IMR-90 (cell line): Measurements from ENCODE around the gene CDA. TPM values are rescaled to one million over a fixed set of nuclear protein-coding genes. Genes with fewer than 3 reads are reported as not detected.

Experiments used
- ATAC-seq: fragments of 200-7000 bp; cut with Tn5 transposase; 2 replicates; pipeline ENCODE4 v1.9.1; 2020; ENCODE audit warnings: low read depth, mild to moderate bottlenecking, moderate library complexity
- BruUV-seq: library from RNA; stranded (reverse); fragments of 400-500 nt; replicated peaks from 2 replicates; lab custom pipeline; 2021; lab: Mats Ljungman, UMichigan
- CTCF ChIA-PET: fragments of 300-600 bp; formaldehyde crosslinking; extraction: SDS; loops from one replicate; lab custom pipeline; 2021; ENCODE audit warnings: antibody characterized with exemption; lab: Yijun Ruan, JAX
- POLR2A ChIA-PET: fragments of 300-600 bp; sonication (Branson Sonifier 250); formaldehyde crosslinking; loops from one replicate; lab custom pipeline; 2022; ENCODE audit warnings: antibody characterized with exemption; ENCODE audit not compliant: unreplicated experiment; lab: Charles Lee
- DNase-seq: peaks from one replicate; pipeline ENCODE4 v3.0.0; 2013
- H2AFZ ChIP-seq: replicated peaks from 2 replicates; pipeline ENCODE3; 2013; ENCODE audit warnings: low read length, mild to moderate bottlenecking; ENCODE audit not compliant: poor library complexity
- H2AK5ac ChIP-seq: 2 replicates; pipeline ENCODE4 v1.6.1; 2013; ENCODE audit warnings: low read depth, low read length, inconsistent platforms
- H2AK9ac ChIP-seq: replicated peaks from 2 replicates; pipeline ENCODE3; 2013; ENCODE audit warnings: mild to moderate bottlenecking, low read depth, low read length, moderate library complexity; ENCODE audit not compliant: poor library complexity
- H2BK120ac ChIP-seq: 2 replicates; pipeline ENCODE4 v1.6.1; 2013; ENCODE audit warnings: low read depth, low read length, inconsistent platforms
- H2BK15ac ChIP-seq: 3 replicates; pipeline ENCODE4 v1.6.1; 2013; ENCODE audit warnings: low read depth, low read length, inconsistent platforms
- H2BK20ac ChIP-seq: 2 replicates; pipeline ENCODE4 v1.6.1; 2013; ENCODE audit warnings: low read depth, mild to moderate bottlenecking, inconsistent platforms, low read length, moderate library complexity
- H2BK5ac ChIP-seq: 2 replicates; pipeline ENCODE4 v1.6.1; 2013; ENCODE audit warnings: mild to moderate bottlenecking, low read depth, low read length, inconsistent platforms; ENCODE audit not compliant: poor library complexity, severe bottlenecking
- H3K14ac ChIP-seq: replicated peaks from 2 replicates; pipeline ENCODE4 v1.6.1; 2013; ENCODE audit warnings: low read depth, low read length, inconsistent platforms
- H3K18ac ChIP-seq: 2 replicates; pipeline ENCODE4 v1.6.1; 2013; ENCODE audit warnings: low read depth, low read length, control low read depth
- H3K23ac ChIP-seq: 2 replicates; pipeline ENCODE4 v1.6.1; 2013; ENCODE audit warnings: low read depth, low read length, inconsistent platforms
- H3K27ac ChIP-seq: 2 replicates; pipeline ENCODE4 v1.5.1; 2013; ENCODE audit warnings: mild to moderate bottlenecking, control low read depth, low read length; ENCODE audit not compliant: insufficient read depth
- H3K27me3 ChIP-seq: 2 replicates; pipeline ENCODE4 v1.6.1; 2013; ENCODE audit warnings: low read length; ENCODE audit not compliant: control insufficient read depth, insufficient read depth
- H3K36me3 ChIP-seq: 2 replicates; pipeline ENCODE4 v1.6.1; 2013; ENCODE audit warnings: low read length, mixed read lengths; ENCODE audit not compliant: control insufficient read depth, insufficient read depth
- H3K4ac ChIP-seq: 2 replicates; pipeline ENCODE4 v1.6.1; 2013; ENCODE audit warnings: low read depth, low read length, inconsistent platforms
- H3K4me1 ChIP-seq: 2 replicates; pipeline ENCODE4 v1.6.1; 2013; ENCODE audit warnings: low read length, mixed read lengths; ENCODE audit not compliant: control insufficient read depth, insufficient read depth
- H3K4me2 ChIP-seq: 2 replicates; pipeline ENCODE4 v1.6.1; 2013; ENCODE audit warnings: low read depth, mild to moderate bottlenecking, control low read depth, low read length, moderate library complexity
- H3K4me3 ChIP-seq: 2 replicates; pipeline ENCODE4 v1.5.1; 2013; ENCODE audit warnings: low read depth, mild to moderate bottlenecking, control low read depth, low read length, moderate library complexity; ENCODE audit not compliant: insufficient read depth
- H3K56ac ChIP-seq: 2 replicates; pipeline ENCODE4 v1.6.1; 2013; ENCODE audit warnings: low read length, inconsistent platforms; ENCODE audit not compliant: insufficient read depth; ENCODE audit errors: extremely low read depth
- H3K79me1 ChIP-seq, 2 experiments: 2 replicates each; pipeline ENCODE4 v1.6.1; 2013; ENCODE audit warnings: low read length in 2 of 2, inconsistent platforms in 1 of 2, low read depth in 1 of 2
- H3K9ac ChIP-seq: 2 replicates; pipeline ENCODE4 v1.6.1; 2013; ENCODE audit warnings: low read depth, low read length, control low read depth
- H3K9me1 ChIP-seq: 2 replicates; pipeline ENCODE4 v1.6.1; 2013; ENCODE audit warnings: low read length, inconsistent platforms; ENCODE audit not compliant: insufficient read depth
- H3K9me3 ChIP-seq: 2 replicates; pipeline ENCODE4 v1.6.1; 2013; ENCODE audit warnings: low read length; ENCODE audit not compliant: control insufficient read depth, insufficient read depth
- H4K20me1 ChIP-seq: 2 replicates; pipeline ENCODE4 v1.6.1; 2013; ENCODE audit warnings: low read length, inconsistent platforms; ENCODE audit not compliant: insufficient read depth
- H4K5ac ChIP-seq: 2 replicates; pipeline ENCODE4 v1.6.1; 2013; ENCODE audit warnings: mild to moderate bottlenecking, low read depth, low read length, control low read depth
- H4K8ac ChIP-seq, 2 experiments: 2 replicates each; pipeline ENCODE4 v1.6.1; 2013; ENCODE audit warnings: low read depth in 2 of 2, low read length in 2 of 2, control low read depth in 1 of 2, inconsistent platforms in 1 of 2
- H4K91ac ChIP-seq: 2 replicates; pipeline ENCODE4 v1.6.1; 2013; ENCODE audit warnings: low read depth, low read length, inconsistent platforms; ENCODE audit not compliant: insufficient read depth
- BHLHE40 ChIP-seq: fragments of 150-350 bp; IDR thresholded peaks from 2 replicates; pipeline ENCODE4 v1.6.1; 2016; ENCODE audit warnings: mild to moderate bottlenecking, low read depth, low read length
- CEBPB ChIP-seq: IDR thresholded peaks from 2 replicates; pipeline ENCODE4 v1.6.1; 2012; ENCODE audit warnings: low read depth, low read length, improper control_type of control experiment
- CHD1 ChIP-seq: IDR thresholded peaks from 2 replicates; pipeline ENCODE4 v1.6.1; 2012; ENCODE audit warnings: low read depth, low read length, improper control_type of control experiment
- CTCF ChIP-seq: conservative IDR thresholded peaks from 2 replicates; pipeline ENCODE4 v1.5.1; 2012; ENCODE audit warnings: mild to moderate bottlenecking, low read depth, low read length, improper control_type of control experiment
- ELK1 ChIP-seq: fragments of 150-350 bp; IDR thresholded peaks from 2 replicates; pipeline ENCODE4 v1.6.1; 2016; ENCODE audit warnings: low read depth, mild to moderate bottlenecking, low read length, moderate library complexity, borderline replicate concordance
- FOS ChIP-seq: fragments of 150-350 bp; IDR thresholded peaks from 2 replicates; pipeline ENCODE4 v1.6.1; 2016; ENCODE audit warnings: low read depth, low read length
- MAFK ChIP-seq: IDR thresholded peaks from 2 replicates; pipeline ENCODE4 v1.6.1; 2012; ENCODE audit warnings: low read depth, low read length, improper control_type of control experiment
- MAZ ChIP-seq: IDR thresholded peaks from 2 replicates; pipeline ENCODE4 v1.6.1; 2012; ENCODE audit warnings: low read depth, mild to moderate bottlenecking, low read length, improper control_type of control experiment, moderate library complexity, borderline replicate concordance
- MXI1 ChIP-seq: IDR thresholded peaks from 2 replicates; pipeline ENCODE4 v1.6.1; 2012; ENCODE audit warnings: low read depth, mild to moderate bottlenecking, low read length, moderate library complexity, borderline replicate concordance
- NFE2L2 ChIP-seq: fragments of 150-350 bp; IDR thresholded peaks from 2 replicates; pipeline ENCODE4 v1.6.1; 2016; ENCODE audit warnings: low read depth, mild to moderate bottlenecking, low read length
- POLR2A ChIP-seq: IDR thresholded peaks from 2 replicates; pipeline ENCODE4 v1.6.1; 2012; ENCODE audit warnings: mild to moderate bottlenecking, low read depth, low read length
- RAD21 ChIP-seq: IDR thresholded peaks from 2 replicates; pipeline ENCODE4 v1.6.1; 2012; ENCODE audit warnings: low read length, improper control_type of control experiment
- RCOR1 ChIP-seq: IDR thresholded peaks from 2 replicates; pipeline ENCODE4 v1.6.1; 2012; ENCODE audit warnings: mild to moderate bottlenecking, low read length, improper control_type of control experiment; ENCODE audit not compliant: insufficient replicate concordance
- RFX5 ChIP-seq: IDR thresholded peaks from 2 replicates; pipeline ENCODE4 v1.8.0; 2012; ENCODE audit warnings: low read depth, mild to moderate bottlenecking, low read length, moderate library complexity
- SMC3 ChIP-seq: fragments of 150-350 bp; IDR thresholded peaks from 2 replicates; pipeline ENCODE4 v1.6.1; 2016; ENCODE audit warnings: low read depth, mild to moderate bottlenecking, antibody characterized with exemption, low read length, moderate library complexity
- WGBS, 2 experiments: methylation state at CpG; one replicate each; pipeline versions ENCODE4 v1.1.5 to v1.1.7; 2013; ENCODE audit warnings: missing lambda C conversion rate in 2 of 2; ENCODE audit not compliant: insufficient read length in 1 of 2; ENCODE audit errors: extremely low coverage in 2 of 2; 5-methylcytosine and 5-hydroxymethylcytosine counted together
- dilution Hi-C: fragments of 300-500 bp; cut with HindIII; formaldehyde crosslinking; loops from one replicate; pipeline ENCODE4 v1.14.3; 2018; ENCODE audit warnings: low sequenced_read_pairs; ENCODE audit not compliant: unreplicated experiment
- in situ Hi-C: fragments of 300-500 bp; cut with MboI; formaldehyde crosslinking; loops from 3 replicates; pipeline ENCODE4 v1.14.3; 2019; ENCODE audit warnings: low sequenced_read_pairs, inconsistent platforms, mixed read lengths
- intact Hi-C: fragments of 100-400 bp; cut with micrococcal nuclease; formaldehyde crosslinking; loops from 2 replicates; pipeline ENCODE4 v1.10.0; 2022
- polyA plus RNA-seq, 3 experiments: library from polyadenylated mRNA; depleted of rRNA; stranded (reverse); fragments of >200 nt; gene quantifications; 2 replicates each; pipeline ENCODE4 v1.2.3, GENCODE V29; 2012; ENCODE audit warnings: low replicate concordance in 1 of 3
- total RNA-seq: library from RNA; depleted of rRNA; stranded (reverse); fragments of >200 nt; gene quantifications from 2 replicates; pipeline ENCODE4 v1.2.3, GENCODE V29; 2012

The CDA gene
- total and polyA plus RNA-seq, 2 of the 4 experiments (the other 2 are of a cell fraction) = 0.90 to 9.4 TPM

DNA sequence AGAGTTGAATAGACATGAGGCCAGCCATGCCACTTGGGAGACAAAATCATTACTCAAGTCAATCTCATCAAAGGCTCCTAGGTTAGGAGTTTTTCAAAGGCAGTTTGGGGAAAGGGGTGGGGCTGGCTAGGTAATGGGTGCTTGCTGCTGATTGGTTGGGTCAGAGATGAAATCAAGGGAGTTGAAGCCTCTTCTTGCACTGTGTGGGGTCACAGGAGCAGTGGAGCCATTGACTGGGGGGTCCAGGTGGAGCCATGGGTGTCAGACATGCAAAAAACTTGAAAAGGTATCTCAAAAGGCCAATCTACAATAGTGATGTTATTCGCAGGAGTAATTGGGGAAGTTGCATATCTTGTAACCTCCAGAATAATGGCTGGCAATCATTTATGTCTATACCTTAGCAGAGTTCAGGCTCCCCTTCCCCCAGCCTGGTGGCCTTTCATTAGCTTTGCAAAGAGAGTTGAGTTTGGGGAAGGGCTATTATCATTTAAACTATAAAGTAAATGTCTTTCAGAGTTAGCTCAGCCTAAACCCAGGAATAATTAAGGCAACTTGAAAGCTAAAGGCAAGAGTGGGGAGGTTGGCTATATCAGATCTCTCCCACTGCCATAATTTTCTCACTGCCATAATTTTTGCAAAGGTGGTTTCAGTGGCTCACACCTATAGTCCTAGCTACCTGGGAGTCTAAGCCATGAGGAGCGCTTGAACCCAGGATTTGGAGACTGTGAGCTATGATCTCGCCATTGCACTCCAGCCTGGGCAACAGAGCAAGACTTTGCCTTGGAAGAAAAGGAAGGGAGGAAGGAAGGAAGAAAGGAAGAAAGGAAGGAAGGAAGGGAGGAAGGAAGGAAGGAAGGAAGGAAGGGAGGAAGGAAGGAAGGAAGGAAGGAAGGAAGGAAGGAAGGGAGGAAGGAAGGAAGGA lies 36.5 kb downstream of the CDA start:
- Histone ChIP-seq H3K4me1 (no peaks in the 10 kb centered on the region), H3K18ac (no peak overlapping the region), H3K9me3 (0 out of 2 replicates have a peak, but pooled peaks cover 2% of the 10 kb centered on the region), H2BK5ac (no peak overlapping the region), H3K9me1 (no peaks in the 10 kb centered on the region), H2AK9ac (no peak overlapping the region), H4K5ac (no peak overlapping the region), H3K14ac (no peak overlapping the region), H3K36me3 (no peaks in the 10 kb centered on the region), H2BK20ac (no peak overlapping the region), H3K79me1 (no peaks in the 10 kb centered on the region), H4K91ac (no peak overlapping the region), H3K27me3 (peaks cover 4% of the 10 kb centered on the region), H3K9ac (no peak overlapping the region), H2BK15ac (no peak overlapping the region), H2AK5ac (no peak overlapping the region), H3K4ac (no peak overlapping the region), H3K4me2 (no peak overlapping the region), H4K20me1 (no peaks in the 10 kb centered on the region), H3K27ac (no peak overlapping the region), H2AFZ (no peak overlapping the region), H3K56ac (no peak overlapping the region), H4K8ac (no peak overlapping the region), H3K23ac (no peak overlapping the region), H3K4me3 (no peak overlapping the region), H2BK120ac (no peak overlapping the region)
- no CpG with 5 or more reads among the region's 3 CpGs for WGBS, 2 experiments
- no TSS peak for BruUV-seq
- no peak for ATAC-seq
- DNase-seq = no peak
- dilution Hi-C loops = no loop called here
- intact Hi-C loops = no loop called here
- ChIA-PET POLR2A (no interaction called here), CTCF (no interaction called here)
- in situ Hi-C loops = loop anchor here (25.0 kb wide), 1 partner anchor 413 kb away; no protein-coding TSS in a partner anchor
- TF ChIP-seq RAD21 = no peak
- TF ChIP-seq CTCF = no peak
- no peak for TF ChIP-seq POLR2A
- no peak for TF ChIP-seq BHLHE40
- no peak for TF ChIP-seq RCOR1
- no peak for TF ChIP-seq MAFK
- TF ChIP-seq ELK1 = no peak
- TF ChIP-seq NFE2L2 = no peak
- TF ChIP-seq MXI1 = no peak
- TF ChIP-seq SMC3 = no peak
- no peak for TF ChIP-seq RFX5
- TF ChIP-seq CHD1 = no peak
- no peak for TF ChIP-seq FOS
- no peak for TF ChIP-seq MAZ
- TF ChIP-seq CEBPB = no peak
